Hematopoietic multipotent progenitor cell (in vitro differentiated cells): ENCODE measurements around the gene ATG9B. TPM values are rescaled to one million over a fixed set of nuclear protein-coding genes. Genes with fewer than 3 reads are reported as not detected.
"Not testable (repeated sequence)": the region's sequence is repeated elsewhere in the genome, so short reads cannot be mapped to it uniquely, and the experiment has no call there.

Source experiments
- DNase-seq, 3 donors: peaks; one replicate each; pipeline ENCODE4 v3.0.0-alpha.2; 2011 to 2015; ENCODE audit warnings: low read depth in 2 of 3, low spot score in 2 of 3
- total RNA-seq: library from RNA; depleted of rRNA; stranded (reverse); fragments of >200 nt; gene quantifications from one replicate; pipeline ENCODE4 v1.2.3, GENCODE V29; 2012

ATG9B gene
- total RNA-seq, 1 donor = 2.7 TPM

GRCh38 chr7:151059367-151060112 lies 35.2 kb upstream of the ATG9B start, which contains the start of gene SLC4A2:
Gene SLC4A2, plus strand, starts transcription at chr7:151059589. Its CDS starts 2,399 bp downstream, at chr7:151061988.
- peak in 2 of 3 donors; percentile 63 to 74 for DNase-seq

GRCh38 chr7:151058781-151059366 lies 34.6 kb upstream of the ATG9B start:
- no peak for DNase-seq

GRCh38 chr7:151057989-151058780 lies 33.9 kb upstream of the ATG9B start:
- peak; percentile 92 to 99 (median 99) for DNase-seq

GRCh38 chr7:151057506-151057988 lies 33.3 kb upstream of the ATG9B start, which contains the start of gene CDK5:
Gene CDK5, minus strand, starts transcription at chr7:151057897. Its CDS starts 49 bp downstream, at chr7:151057848.
- DNase-seq = no peak

GRCh38 chr7:151056666-151057505 lies 32.6 kb upstream of the ATG9B start:
- DNase-seq = no peak

GRCh38 chr7:151056283-151056665 lies 32.0 kb upstream of the ATG9B start:
- DNase-seq = no peak

- no peak for DNase-seq
These were observed 29.5 kb upstream of the ATG9B start for GRCh38 chr7:151053751-151054150.

- DNase-seq = no peak
These were observed 28.8 kb upstream of the ATG9B start for GRCh38 chr7:151053096-151053495.

- peak; percentile 43 to 88 (median 78) for DNase-seq
These were observed 26.8 kb upstream of the ATG9B start for GRCh38 chr7:151051108-151051507.

GRCh38 chr7:151048911-151049463 lies 24.7 kb upstream of the ATG9B start:
- no peak for DNase-seq

GRCh38 chr7:151047976-151048815 lies 23.9 kb upstream of the ATG9B start, which contains the start of gene ASIC3:
Gene ASIC3, plus strand, starts transcription at chr7:151048531. Its CDS starts 355 bp downstream, at chr7:151048886.
- DNase-seq = no peak

- DNase-seq = peak in 2 of 3 donors; percentile 59 to 78
These were observed 22.6 kb upstream of the ATG9B start for GRCh38 chr7:151046603-151047573.

GRCh38 chr7:151045967-151046366 lies 21.7 kb upstream of the ATG9B start:
- no peak for DNase-seq

GRCh38 chr7:151045262-151045661 lies 21.0 kb upstream of the ATG9B start:
- DNase-seq = no peak

- DNase-seq = no peak
These were observed 19.7 kb upstream of the ATG9B start for GRCh38 chr7:151043959-151044358.

GRCh38 chr7:151043449-151043848 lies 19.2 kb upstream of the ATG9B start:
- DNase-seq = not testable (repeated sequence)

GRCh38 chr7:151040616-151041375 lies 16.5 kb upstream of the ATG9B start:
- DNase-seq = no peak
